Naive thymus-derived CD4-positive, alpha-beta T cell (primary cell): Measurements from ENCODE around the gene LSP1. TPM values are rescaled to one million over a fixed set of nuclear protein-coding genes. Genes with fewer than 3 reads are reported as not detected.

Experiments used
- ATAC-seq: fragments of 150-1000 bp; cut with Tn5 transposase; 2 replicates; pipeline ENCODE4 v1.10.0; 2021; ENCODE audit warnings: mild to moderate bottlenecking, moderate library complexity
- CTCF ChIA-PET: fragments of 350-600 bp; sonication (Branson Sonifier 250); formaldehyde crosslinking; loops from one replicate; lab custom pipeline; 2021; ENCODE audit warnings: antibody characterized with exemption; lab: Charles Lee
- POLR2A ChIA-PET: fragments of 350-600 bp; sonication (Branson Sonifier 250); formaldehyde crosslinking; loops from one replicate; lab custom pipeline; 2021; ENCODE audit warnings: antibody characterized with exemption, inconsistent platforms; lab: Charles Lee
- DNase-seq, 9 donors: peaks; one replicate each; pipeline versions ENCODE4 v3.0.0 to v3.0.0-alpha.2; 2020 to 2022; ENCODE audit warnings: mixed read lengths in 1 of 9
- H3K27ac ChIP-seq: one replicate; pipeline ENCODE4 v1.7.0; 2013; ENCODE audit warnings: mild to moderate bottlenecking, low read depth, low read length, moderate library complexity
- H3K27me3 ChIP-seq, 2 donors: one replicate each; pipeline ENCODE4 v1.7.0; 2013; ENCODE audit warnings: low read length in 2 of 2, mild to moderate bottlenecking in 2 of 2, moderate library complexity in 2 of 2; ENCODE audit not compliant: control insufficient read depth in 2 of 2, insufficient read depth in 2 of 2
- H3K36me3 ChIP-seq, 3 experiments: 1 replicate in 2 of 3; 2 replicates in 1 of 3; pipeline ENCODE4 v1.7.0; 2013; ENCODE audit warnings: low read length in 3 of 3, mild to moderate bottlenecking in 3 of 3, moderate library complexity in 1 of 3; ENCODE audit not compliant: insufficient read depth in 3 of 3, control insufficient read depth in 2 of 3
- H3K4me1 ChIP-seq, 2 donors: one replicate each; pipeline ENCODE4 v1.7.0; 2013; ENCODE audit warnings: low read length in 2 of 2, mild to moderate bottlenecking in 2 of 2, moderate library complexity in 1 of 2; ENCODE audit not compliant: control insufficient read depth in 2 of 2, insufficient read depth in 2 of 2
- H3K4me3 ChIP-seq: 2 replicates; pipeline ENCODE4 v1.7.0; 2013; ENCODE audit warnings: mild to moderate bottlenecking, low read length
- H3K9me3 ChIP-seq, 3 experiments: 1 replicate in 2 of 3; 2 replicates in 1 of 3; pipeline ENCODE4 v1.7.0; 2013; ENCODE audit warnings: low read length in 3 of 3; ENCODE audit not compliant: control insufficient read depth in 2 of 3
- H3K27ac Mint-ChIP-seq, 9 donors: one replicate each; pipeline ENCODE4 v1.8.0; 2020 to 2022; ENCODE audit warnings: mixed read lengths in 9 of 9, mild to moderate bottlenecking in 8 of 9, moderate library complexity in 5 of 9, inconsistent platforms in 2 of 9
- H3K27me3 Mint-ChIP-seq, 5 donors: one replicate each; pipeline ENCODE4 v1.8.0; 2021 to 2022; ENCODE audit warnings: mixed read lengths in 5 of 5, mild to moderate bottlenecking in 1 of 5
- H3K36me3 Mint-ChIP-seq, 5 donors: one replicate each; pipeline ENCODE4 v1.8.0; 2020 to 2022; ENCODE audit warnings: mixed read lengths in 5 of 5, mild to moderate bottlenecking in 3 of 5, inconsistent platforms in 1 of 5
- H3K4me1 Mint-ChIP-seq, 7 donors: one replicate each; pipeline ENCODE4 v1.8.0; 2020 to 2022; ENCODE audit warnings: mixed read lengths in 7 of 7, mild to moderate bottlenecking in 3 of 7, inconsistent platforms in 1 of 7
- H3K4me3 Mint-ChIP-seq, 10 donors: one replicate each; pipeline ENCODE4 v1.8.0; 2020 to 2022; ENCODE audit warnings: mild to moderate bottlenecking in 10 of 10, mixed read lengths in 10 of 10, moderate library complexity in 6 of 10, inconsistent platforms in 2 of 10
- H3K9me3 Mint-ChIP-seq, 11 donors: one replicate each; pipeline ENCODE4 v1.8.0; 2020 to 2022; ENCODE audit warnings: mixed read lengths in 11 of 11, mild to moderate bottlenecking in 4 of 11, inconsistent platforms in 1 of 11, moderate library complexity in 1 of 11
- intact Hi-C, 2 donors: fragments of 100-400 bp; cut with micrococcal nuclease; formaldehyde crosslinking; loops; one replicate each; pipeline ENCODE4 v1.15.1; 2023
- polyA plus RNA-seq, 2 donors: library from polyadenylated mRNA; unstranded; fragments of 300-500 nt; fragmentation: Illumina TruSeq; gene quantifications; one replicate each; pipeline ENCODE4 v1.2.3, GENCODE V29; 2021
- total RNA-seq, 6 experiments: library from RNA in 5 of 6; stranded (reverse) in 5 of 6; gene quantifications; 1 replicate in 5 of 6; 2 replicates in 1 of 6; pipeline ENCODE4 v1.2.3 and lab custom pipeline; 2021 to 2026

LSP1 gene
- total and polyA plus RNA-seq, 7 experiments from 2014 or later = 248 to 578 (median 295) TPM

DNA sequence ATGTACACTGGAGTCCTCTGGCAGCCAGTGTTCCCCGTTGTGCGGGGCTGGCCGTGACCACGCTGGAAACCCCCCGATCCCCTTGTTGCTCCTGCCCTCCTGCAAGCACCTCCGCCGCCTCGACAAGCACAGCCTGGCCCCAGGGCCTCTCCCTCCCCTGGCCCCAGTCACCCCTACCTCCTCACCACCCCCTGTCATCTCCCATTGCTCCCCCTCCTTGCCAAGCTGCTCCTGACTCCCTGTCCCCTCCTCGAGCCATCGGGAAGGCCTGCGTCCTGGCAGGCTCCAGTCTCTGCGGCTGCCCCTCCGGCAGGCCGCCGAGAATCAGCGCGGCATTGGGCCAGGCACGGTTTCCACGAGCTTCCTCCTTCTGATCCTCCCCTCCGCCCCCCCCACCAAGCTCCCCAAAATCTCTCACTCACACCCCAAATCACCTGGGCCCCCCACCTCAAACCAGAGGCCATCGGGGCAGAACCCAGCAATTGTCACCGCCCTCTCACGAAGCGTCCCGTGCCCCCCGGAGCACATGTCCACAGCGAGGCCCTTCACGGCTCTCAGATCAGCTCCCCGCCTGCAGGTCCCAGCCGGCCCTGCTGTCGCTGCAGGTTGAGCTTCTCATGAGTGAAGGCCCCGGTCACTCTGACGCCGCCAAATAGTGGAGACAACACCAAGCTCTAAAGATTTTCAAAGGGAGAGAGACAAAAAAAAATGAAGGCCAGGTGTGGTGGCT is 5.7 kb upstream of the LSP1 start:
- ChIA-PET POLR2A (interaction anchor here (0.7 to 1.6 kb wide), 7 partner anchors 9 to 100 kb away, joined by 3 to 6 read pairs (median 4); partner anchors contain the start of gene MRPL23), CTCF (interaction anchor here (0.7 to 1.4 kb wide), 5 partner anchors 9 to 304 kb away, joined by 3 to 5 read pairs (median 5); partner anchors contain the start of gene TNNI2)
- H3K27ac ChIP-seq = no peak overlapping the region
- DNase-seq (no peak), ATAC-seq (no peak)
- no peaks in the 10 kb centered on the region for H3K36me3 ChIP-seq
- no peaks in the 10 kb centered on the region for H3K36me3 Mint-ChIP-seq
- intact Hi-C loops = no loop called here
- no peaks in the 10 kb centered on the region for H3K27me3 ChIP-seq
- peak overlapping the region in 3 of 10 donors; percentile 19 to 38 (median 31) for H3K4me3 Mint-ChIP-seq
- peak overlapping the region in 7 of 9 donors; percentile 36 to 97 (median 78) for H3K27ac Mint-ChIP-seq
- H3K9me3 Mint-ChIP-seq = no peaks in the 10 kb centered on the region
- no peak overlapping the region for H3K4me3 ChIP-seq
- no peaks in the 10 kb centered on the region for H3K9me3 ChIP-seq
- peaks cover 67 to 78% of the 10 kb centered on the region in 2 donors for H3K4me1 ChIP-seq
- H3K4me1 Mint-ChIP-seq = peaks cover 49 to 91% (median 72%) of the 10 kb centered on the region in 7 donors
- H3K27me3 Mint-ChIP-seq = peaks cover 0 to 9% (median 0%) of the 10 kb centered on the region in 5 donors

DNA sequence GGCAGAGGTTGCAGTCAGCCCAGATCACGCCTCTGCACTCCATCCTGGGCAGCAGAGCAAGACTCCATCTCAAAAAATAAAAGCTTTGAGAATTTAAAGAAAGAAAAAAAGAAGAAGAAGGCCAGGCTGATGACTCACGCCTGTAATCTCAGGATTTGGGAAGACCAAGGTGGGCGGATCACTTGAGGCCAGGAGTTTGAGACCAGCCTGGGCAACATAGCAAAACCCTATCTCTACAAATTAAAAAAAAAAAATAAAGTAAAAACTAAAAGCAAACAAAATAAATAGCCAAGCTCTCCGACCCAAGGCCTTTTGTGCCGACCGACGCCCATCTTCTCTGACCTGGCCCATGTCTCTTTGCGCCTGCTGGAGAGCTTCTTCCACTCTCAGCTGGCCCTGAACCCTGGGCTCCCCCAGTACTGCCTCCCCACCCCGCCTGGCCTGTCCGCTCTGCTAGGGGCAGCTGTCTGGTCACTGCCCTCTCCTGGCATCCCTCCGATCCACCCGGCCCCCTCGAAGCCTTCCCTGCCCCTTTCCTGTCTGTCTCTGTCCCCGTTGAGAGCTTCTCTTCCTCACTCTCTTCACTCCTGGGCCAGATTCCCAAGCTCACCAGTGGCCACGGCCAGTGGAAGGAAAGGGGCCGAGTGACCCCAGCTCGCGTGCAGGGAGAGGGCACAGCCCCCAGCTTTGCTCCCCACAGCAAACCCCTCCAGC is 4.8 kb upstream of the LSP1 start:
- intact Hi-C loops = no loop called here
- H3K9me3 ChIP-seq = no peaks in the 10 kb centered on the region
- peaks cover 0 to 4% (median 0%) of the 10 kb centered on the region in 5 donors for H3K36me3 Mint-ChIP-seq
- ATAC-seq (no peak), DNase-seq (no peak)
- H3K27ac ChIP-seq = no peak overlapping the region
- no peaks in the 10 kb centered on the region for H3K27me3 ChIP-seq
- peaks cover 72 to 84% of the 10 kb centered on the region in 2 donors for H3K4me1 ChIP-seq
- H3K27me3 Mint-ChIP-seq = peaks cover 0 to 10% (median 0%) of the 10 kb centered on the region in 5 donors
- peaks cover 53 to 97% (median 77%) of the 10 kb centered on the region in 7 donors for H3K4me1 Mint-ChIP-seq
- ChIA-PET POLR2A (interaction anchor here (0.7 to 1.6 kb wide), 9 partner anchors 8 to 100 kb away, joined by 3 to 6 read pairs (median 4); partner anchors contain the start of gene MRPL23), CTCF (interaction anchor here (0.7 to 1.4 kb wide), 7 partner anchors 10 to 303 kb away, joined by 3 to 5 read pairs (median 4); partner anchors contain the start of gene TNNI2)
- no peak overlapping the region for H3K4me3 ChIP-seq
- peak overlapping the region; percentile 48 to 99 (median 77) for H3K27ac Mint-ChIP-seq
- no peaks in the 10 kb centered on the region for H3K9me3 Mint-ChIP-seq
- H3K36me3 ChIP-seq = peaks cover 0 to 1% (median 0%) of the 10 kb centered on the region in 3 experiments
- peak overlapping the region in 4 of 10 donors; percentile 19 to 33 (median 28) for H3K4me3 Mint-ChIP-seq

DNA sequence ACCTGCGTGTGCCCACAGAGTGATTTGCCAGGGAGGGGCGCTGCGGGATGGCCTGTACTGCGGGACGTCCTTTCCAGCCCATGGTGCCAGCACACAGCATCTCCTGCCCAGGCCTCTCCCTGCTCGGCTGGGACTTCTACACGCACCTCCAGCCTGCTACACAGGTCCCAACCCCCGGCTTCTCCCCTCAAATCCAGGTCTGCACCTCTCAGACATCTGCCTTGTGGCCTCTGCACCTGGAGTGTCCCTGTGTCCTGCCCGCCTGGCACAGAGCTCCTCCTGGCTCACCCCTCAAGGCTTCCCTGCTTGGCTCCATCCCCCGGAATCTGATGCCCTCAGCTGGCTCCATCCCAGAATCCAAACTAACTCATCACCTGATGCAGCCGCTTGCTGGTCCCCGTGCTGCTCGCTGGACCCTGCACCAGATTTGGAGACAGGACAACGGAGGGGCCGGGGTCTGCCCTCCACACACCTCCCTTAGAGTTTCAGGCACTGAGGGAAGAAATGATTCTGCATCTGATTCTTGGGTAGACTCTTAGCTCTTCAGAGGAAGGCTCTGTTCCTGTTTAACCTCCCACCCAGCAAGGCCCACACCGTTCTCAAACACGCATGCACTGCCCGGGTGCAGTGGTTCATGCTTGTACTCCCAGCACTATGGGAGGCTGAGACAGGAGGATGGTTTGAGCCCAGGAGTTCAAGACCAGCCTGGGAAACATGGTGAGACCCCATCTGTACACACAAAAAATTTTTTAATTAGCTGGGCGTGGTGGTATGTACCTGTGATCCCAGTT is 4.0 kb upstream of the LSP1 start:
- intact Hi-C loops = no loop called here

DNA sequence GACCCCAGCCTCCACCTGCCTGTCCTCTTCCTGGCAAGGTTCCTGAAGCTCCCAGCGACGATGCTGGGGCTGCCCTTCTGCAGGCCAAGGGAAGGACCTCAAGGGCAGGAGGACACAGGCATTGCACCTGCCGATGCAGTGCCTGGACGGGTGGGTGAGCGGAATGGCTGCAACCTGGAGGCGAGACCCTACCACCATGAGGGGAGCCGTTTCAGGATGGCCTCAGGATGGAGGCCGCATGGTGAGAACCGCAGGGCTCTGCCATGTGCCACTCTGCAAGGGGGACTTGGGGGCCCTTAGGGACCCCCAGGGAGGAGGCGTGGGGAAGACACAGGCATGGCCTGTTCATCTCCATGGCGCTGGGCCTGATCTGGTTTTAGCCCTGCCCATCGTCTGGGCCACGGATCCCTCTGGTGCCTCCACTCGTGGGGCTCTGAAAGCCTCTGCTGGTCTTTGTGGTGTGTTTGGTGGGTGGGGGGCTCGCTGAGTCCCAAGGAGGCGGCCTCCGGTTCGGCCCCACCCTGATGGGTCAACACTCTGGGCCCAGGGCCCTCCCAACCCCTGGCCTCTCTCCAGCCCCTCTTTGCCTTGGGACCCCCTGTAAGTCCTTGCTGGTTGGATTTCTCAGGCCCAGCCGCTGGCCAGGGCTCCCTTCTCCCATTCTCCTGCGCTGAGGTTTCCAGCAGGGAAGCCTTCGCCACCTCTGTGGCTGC is 1.3 kb upstream of the LSP1 start:
- Histone ChIP-seq H3K27ac (peak overlapping the region; percentile 80), H3K36me3 (peaks cover 0 to 10% (median 0%) of the 10 kb centered on the region in 3 experiments), H3K4me1 (peaks cover 66% of the 10 kb centered on the region in 2 donors), H3K9me3 (no peaks in the 10 kb centered on the region), H3K27me3 (no peaks in the 10 kb centered on the region), H3K4me3 (peak overlapping the region; percentile 94)
- intact Hi-C loops = loop anchor here (1.0 to 10.0 kb wide), 8 partner anchors 13 to 1043 kb away; partner anchors contain the start of genes CTSD (in 2 of the 2), TNNT3 (in 2 of the 2), DUSP8 (in 1 of the 2) and TNNI2 (in 1 of the 2)
- ChIA-PET POLR2A (interaction anchor here (0.7 to 7.1 kb wide), 17 partner anchors 8 to 99 kb away, joined by 3 to 91 read pairs (median 6); partner anchors contain the start of genes MRPL23, PRR33 and TNNI2), CTCF (interaction anchor here (0.7 to 2.3 kb wide), 10 partner anchors 13 to 343 kb away, joined by 3 to 12 read pairs (median 4); partner anchors contain the start of genes PRR33 and TNNI2)
- ATAC-seq (no peak), DNase-seq (no peak)
- H3K4me1 Mint-ChIP-seq = peaks cover 31 to 77% (median 55%) of the 10 kb centered on the region in 7 donors
- H3K36me3 Mint-ChIP-seq = peaks cover 0 to 13% (median 0%) of the 10 kb centered on the region in 5 donors
- H3K4me3 Mint-ChIP-seq = peak overlapping the region; percentile 80 to 100 (median 96)
- H3K27me3 Mint-ChIP-seq = peaks cover 0 to 8% (median 0%) of the 10 kb centered on the region in 5 donors
- no peaks in the 10 kb centered on the region for H3K9me3 Mint-ChIP-seq
- peak overlapping the region; percentile 94 to 99 (median 97) for H3K27ac Mint-ChIP-seq

More for the DNA sequence above, 4.0 kb upstream of the LSP1 start:
- Mint-ChIP-seq H3K27ac (peak overlapping the region; percentile 62 to 99 (median 94)), H3K9me3 (no peaks in the 10 kb centered on the region), H3K36me3 (peaks cover 0 to 8% (median 0%) of the 10 kb centered on the region in 5 donors), H3K4me3 (peak overlapping the region in 8 of 10 donors; percentile 25 to 100 (median 42)), H3K27me3 (peaks cover 0 to 10% (median 0%) of the 10 kb centered on the region in 5 donors), H3K4me1 (peaks cover 48 to 92% (median 72%) of the 10 kb centered on the region in 7 donors)
- DNase-seq (no peak), ATAC-seq (no peak)
- no peaks in the 10 kb centered on the region for H3K9me3 ChIP-seq
- H3K27ac ChIP-seq = no peak overlapping the region
- POLR2A ChIA-PET = interaction anchor here (0.8 to 5.3 kb wide), 5 partner anchors 28 to 99 kb away, joined by 3 to 37 read pairs (median 4); partner anchors contain the start of gene MRPL23
- H3K4me1 ChIP-seq = peaks cover 69 to 79% of the 10 kb centered on the region in 2 donors
- CTCF ChIA-PET = interaction anchor here (0.9 to 1.4 kb wide), 5 partner anchors 10 to 155 kb away, joined by 3 to 5 read pairs (median 4); partner anchors contain the start of gene TNNI2
- H3K36me3 ChIP-seq = peaks cover 0 to 9% (median 0%) of the 10 kb centered on the region in 3 experiments
- no peaks in the 10 kb centered on the region for H3K27me3 ChIP-seq
- H3K4me3 ChIP-seq = no peak overlapping the region

DNA sequence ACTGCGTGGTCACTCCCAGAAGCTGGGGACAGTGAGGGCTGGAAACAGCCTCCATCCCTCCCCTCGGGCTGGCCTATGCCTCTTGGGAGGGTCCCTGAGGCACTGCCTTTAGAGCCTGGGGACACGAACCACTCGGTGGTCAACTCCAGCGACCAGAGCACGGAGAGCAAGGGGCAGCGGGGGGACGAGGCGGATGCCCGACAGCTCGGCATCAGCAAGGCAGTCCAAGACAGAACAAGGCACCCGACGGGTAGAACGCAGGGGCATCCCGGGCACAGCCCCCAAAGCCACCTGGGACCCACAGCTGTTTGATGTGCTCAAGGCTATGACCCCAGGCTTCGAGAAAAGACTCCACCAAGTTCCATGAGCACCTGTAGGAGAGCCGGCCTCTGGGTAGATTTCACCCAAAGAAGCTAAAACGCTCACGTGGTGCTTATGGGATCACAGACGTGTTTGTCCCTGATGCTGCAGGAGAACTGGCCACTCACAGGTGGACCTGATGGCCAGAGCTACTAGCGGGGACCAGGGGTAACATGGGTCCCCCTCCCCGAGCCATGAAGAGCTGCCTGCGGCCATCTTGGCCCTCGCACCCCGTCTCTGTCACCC is 510 bp upstream of the LSP1 start:
- H3K27ac ChIP-seq = peak overlapping the region; percentile 80
- ChIA-PET POLR2A (interaction anchor here (0.7 to 7.1 kb wide), 11 partner anchors 9 to 96 kb away, joined by 3 to 91 read pairs (median 6); partner anchors contain the start of genes MRPL23, PRR33 and TNNI2), CTCF (interaction anchor here (0.7 to 2.3 kb wide), 7 partner anchors 11 to 342 kb away, joined by 3 to 11 read pairs (median 6); partner anchors contain the start of gene TNNI2)
- Mint-ChIP-seq H3K4me1 (peaks cover 31 to 75% (median 51%) of the 10 kb centered on the region in 7 donors), H3K4me3 (peak overlapping the region; percentile 91 to 100 (median 97)), H3K36me3 (peaks cover 0 to 13% (median 0%) of the 10 kb centered on the region in 5 donors), H3K27me3 (peaks cover 0 to 5% (median 0%) of the 10 kb centered on the region in 5 donors), H3K27ac (peak overlapping the region; percentile 94 to 99 (median 97)), H3K9me3 (no peaks in the 10 kb centered on the region)
- peaks cover 0 to 16% (median 0%) of the 10 kb centered on the region in 3 experiments for H3K36me3 ChIP-seq
- H3K9me3 ChIP-seq = no peaks in the 10 kb centered on the region
- intact Hi-C loops = loop anchor here (1.0 to 10.0 kb wide), 7 partner anchors 14 to 1042 kb away; partner anchors contain the start of genes CTSD (in 2 of the 2), TNNT3 (in 2 of the 2), DUSP8 (in 1 of the 2) and TNNI2 (in 1 of the 2)
- DNase-seq (no peak), ATAC-seq (no peak)
- H3K27me3 ChIP-seq = no peaks in the 10 kb centered on the region
- peak overlapping the region; percentile 94 for H3K4me3 ChIP-seq
- H3K4me1 ChIP-seq = peaks cover 63 to 66% of the 10 kb centered on the region in 2 donors
